Activated T-helper 1 cell treated with Interleukin-2 at 50 U/mL for 16 hours (primary cell): ENCODE data around the gene ALS2CL.

Experiments
- DNase-seq: peaks from one replicate; pipeline ENCODE4 v3.0.0-alpha.2; 2020; ENCODE audit warnings: low read depth

The ALS2CL gene

DNA sequence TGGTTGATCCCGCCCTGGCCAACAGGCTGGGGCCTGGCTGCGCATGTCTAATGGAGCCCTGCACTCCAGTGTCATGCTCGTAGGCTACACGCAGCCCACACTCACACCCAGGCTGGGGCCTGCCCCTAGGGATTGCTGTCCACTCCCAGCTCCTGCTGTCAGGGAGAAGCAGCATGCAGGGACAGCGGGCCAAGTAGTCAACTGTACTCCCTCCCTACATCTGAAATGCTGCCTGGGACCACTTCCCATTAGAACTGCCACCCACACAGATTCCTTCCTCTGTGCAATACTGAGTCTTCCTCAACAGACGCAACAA is 16.1 kb downstream of the ALS2CL start:
- DNase-seq = no peak

- no peak for DNase-seq
Measured at GRCh38 chr3:46676601-46677410, 16.7 kb downstream of the ALS2CL start.

DNA sequence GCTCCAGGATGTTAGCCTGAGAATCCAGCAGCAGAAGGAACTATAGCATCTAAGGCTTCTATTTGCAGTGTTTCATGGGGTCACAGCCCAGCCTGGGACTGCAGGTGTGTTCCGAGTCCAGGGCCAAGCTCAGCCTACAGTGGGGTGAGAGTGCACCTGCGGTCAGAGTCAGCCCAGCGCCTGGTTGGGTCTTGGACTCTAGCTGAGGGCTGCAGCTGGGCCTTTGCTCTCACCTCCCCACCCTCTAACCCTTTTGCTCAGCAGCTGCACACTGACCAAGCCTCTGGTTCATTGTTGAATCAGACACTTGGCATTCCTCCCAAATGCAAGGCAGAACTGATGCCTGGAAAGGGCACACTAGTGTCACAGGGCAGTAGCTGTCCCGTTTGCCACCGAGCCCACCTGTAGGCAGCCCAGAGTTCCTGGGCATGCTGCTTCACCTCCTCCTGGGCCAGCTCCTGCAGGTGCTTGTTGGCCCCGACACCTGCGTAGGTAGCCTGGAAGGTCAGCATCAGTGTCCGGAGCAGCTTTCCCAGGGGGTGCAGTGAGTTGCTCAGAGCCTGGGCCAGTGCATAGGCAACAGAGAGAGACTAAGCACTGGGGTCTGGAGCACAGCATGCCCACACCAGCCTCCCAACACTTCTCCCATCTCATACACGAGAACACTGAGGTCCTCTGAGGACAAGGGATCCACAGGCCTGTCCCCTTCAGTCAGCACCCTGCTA is 17.5 kb downstream of the ALS2CL start:
- no peak for DNase-seq

- DNase-seq = no peak
Measured at GRCh38 chr3:46675426-46675825, 18.1 kb downstream of the ALS2CL start.

- DNase-seq = no peak
Measured at GRCh38 chr3:46674031-46674845, 19.2 kb downstream of the ALS2CL start.

DNA sequence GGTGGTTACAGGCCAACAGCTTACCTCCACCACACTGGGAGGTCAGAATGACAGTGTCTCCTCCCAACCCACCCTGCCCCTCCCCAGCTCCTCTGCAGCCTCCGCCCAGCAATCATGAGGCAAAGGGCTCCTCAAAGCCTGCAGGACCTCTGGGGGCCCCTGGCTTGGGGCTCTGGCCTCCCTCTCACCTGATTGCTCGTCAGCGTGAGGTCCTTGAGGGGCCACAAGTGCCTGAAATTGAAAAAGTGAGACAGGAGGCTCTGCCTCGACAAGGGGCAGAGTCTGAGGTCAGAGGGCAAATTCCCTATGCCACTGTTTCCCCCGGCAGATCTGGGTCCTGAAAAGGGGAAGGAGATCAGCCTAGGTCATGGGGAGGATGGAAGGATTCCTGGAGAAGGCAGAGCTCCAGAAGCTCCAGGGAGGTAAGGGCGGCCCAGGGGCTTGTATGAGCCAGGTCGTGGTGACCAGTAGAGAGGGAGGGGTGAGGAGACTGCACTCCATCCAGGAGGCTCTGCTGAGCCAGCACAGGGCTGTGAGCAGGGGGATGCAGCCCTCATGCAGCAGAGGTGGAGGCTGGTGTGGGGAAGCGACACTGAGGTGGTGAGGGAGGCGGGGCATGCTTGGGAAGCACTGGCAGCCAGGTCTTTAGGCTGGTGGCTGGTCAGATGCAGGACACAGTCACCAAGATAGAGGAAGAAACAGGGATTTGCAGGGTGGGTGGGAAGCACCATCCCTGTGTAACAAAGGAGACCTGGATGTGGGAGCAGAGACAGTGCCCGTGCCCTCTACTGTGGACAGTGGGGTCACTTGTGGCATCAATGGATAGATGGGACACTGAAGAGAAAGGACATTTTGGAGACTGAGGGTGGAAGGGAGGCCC is 20.1 kb downstream of the ALS2CL start:
- DNase-seq = no peak

GRCh38 chr3:46672349-46672695 is 21.2 kb downstream of the ALS2CL start:
- DNase-seq = no peak

DNA sequence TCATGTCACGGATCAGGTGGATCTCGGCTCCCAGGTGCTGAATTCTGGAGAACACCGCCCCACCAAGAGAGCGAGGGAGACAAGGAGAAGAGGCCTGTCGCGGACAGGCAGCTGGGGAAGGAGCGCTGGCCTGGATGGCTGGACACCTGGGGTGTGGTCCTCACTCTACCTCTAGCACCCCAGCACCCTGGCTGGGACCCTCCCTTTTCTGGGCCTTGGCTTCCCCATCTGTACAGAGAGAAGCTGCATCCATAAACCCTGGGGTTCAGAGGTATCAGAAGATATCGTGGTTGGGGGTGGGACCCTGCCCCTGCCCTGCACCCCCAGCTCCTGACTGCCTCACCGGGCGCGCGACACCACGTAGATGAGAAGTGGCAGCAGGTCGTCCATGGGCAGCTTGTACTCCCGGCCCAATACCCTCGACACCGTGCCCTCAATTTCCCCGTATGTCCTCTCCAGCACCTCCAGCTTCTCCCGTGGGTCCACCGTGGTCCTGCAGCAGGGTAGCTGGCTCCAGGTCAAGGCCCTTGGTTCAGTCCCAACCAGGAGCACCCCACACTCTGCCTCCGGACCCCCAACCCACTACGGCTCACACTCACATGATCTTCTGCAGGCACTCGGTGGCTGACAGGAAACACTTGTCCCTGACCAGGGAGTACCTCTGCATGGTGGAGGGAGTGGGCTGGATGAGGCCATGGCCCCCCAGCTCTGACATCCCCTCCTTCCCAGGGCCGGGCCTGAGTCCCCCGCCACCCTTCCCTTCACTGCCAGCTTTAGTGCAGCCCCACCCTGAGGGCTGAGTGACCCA is 21.7 kb downstream of the ALS2CL start:
- DNase-seq = no peak

DNA sequence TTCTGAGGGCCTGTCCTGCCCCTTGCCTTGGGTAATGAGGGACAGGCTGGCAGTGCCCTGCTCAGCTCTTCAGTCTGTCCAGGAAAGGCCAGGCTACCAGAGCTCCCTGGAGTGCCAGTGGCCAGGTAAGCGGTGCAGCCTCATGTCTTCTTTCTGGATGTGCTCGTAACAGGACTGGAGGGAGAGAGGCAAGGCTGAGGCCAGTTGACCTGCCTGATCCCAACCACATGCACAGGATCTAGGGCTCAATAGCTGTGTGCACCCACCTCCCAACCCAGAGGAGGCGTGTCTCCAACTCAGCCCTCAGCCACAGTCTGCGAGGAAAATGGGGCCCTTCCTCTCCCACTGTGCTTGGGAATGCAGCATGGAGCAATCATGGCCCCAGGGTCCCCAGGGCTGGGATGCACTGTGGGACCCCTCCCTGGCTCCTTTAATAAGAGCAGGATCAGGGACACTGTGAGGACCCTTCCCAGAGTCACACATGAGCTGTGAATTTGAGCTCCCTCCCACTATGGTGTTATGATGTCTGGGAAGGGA is 22.5 kb downstream of the ALS2CL start:
- DNase-seq = no peak

GRCh38 chr3:46670000-46670890 is 23.2 kb downstream of the ALS2CL start:
- DNase-seq = no peak

DNA sequence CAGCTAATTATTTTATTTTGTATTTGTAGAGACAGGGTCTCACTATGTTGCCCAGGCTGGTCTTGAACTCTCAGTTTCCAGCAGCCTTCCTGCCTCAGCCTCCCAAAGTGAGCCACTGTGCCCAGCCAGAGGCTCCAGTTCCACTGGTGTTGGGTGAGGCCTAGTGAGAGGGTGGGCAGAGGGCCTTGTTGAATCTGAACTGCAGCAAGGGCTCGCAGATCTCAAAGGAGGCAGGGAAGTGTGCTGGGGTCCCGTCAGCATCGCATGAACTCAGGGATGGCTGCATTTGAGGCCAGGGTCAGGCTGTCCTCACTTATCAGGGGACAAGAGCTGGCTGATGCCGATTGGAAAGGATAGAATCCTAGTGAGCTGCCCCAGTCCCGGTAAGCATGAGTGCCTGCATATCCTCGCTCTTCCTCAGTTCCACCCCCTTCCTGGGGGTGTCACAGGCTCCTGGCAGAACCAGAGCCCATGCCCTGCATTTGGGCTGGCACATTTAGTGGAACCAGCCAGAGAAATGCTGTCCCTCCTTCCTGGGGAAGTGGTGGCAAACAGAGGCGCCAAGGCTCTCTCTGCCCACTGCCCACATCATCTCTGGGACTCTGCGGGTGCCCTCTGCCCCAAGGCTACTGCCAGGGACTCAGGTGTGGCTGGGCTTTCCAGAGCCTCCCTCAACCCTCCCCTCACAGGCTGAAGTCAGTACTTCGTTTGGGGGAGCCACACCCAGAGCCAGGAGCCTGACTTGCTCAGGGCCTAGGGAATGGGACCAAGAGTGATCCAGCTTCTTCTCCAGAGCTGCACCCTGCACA is 24.1 kb downstream of the ALS2CL start:
- DNase-seq = no peak

- DNase-seq = no peak
Measured at GRCh38 chr3:46668591-46668990, 24.9 kb downstream of the ALS2CL start.

GRCh38 chr3:46668116-46668515 is 25.4 kb downstream of the ALS2CL start:
- DNase-seq = no peak

GRCh38 chr3:46667657-46668056 is 25.8 kb downstream of the ALS2CL start:
- DNase-seq = no peak

DNA sequence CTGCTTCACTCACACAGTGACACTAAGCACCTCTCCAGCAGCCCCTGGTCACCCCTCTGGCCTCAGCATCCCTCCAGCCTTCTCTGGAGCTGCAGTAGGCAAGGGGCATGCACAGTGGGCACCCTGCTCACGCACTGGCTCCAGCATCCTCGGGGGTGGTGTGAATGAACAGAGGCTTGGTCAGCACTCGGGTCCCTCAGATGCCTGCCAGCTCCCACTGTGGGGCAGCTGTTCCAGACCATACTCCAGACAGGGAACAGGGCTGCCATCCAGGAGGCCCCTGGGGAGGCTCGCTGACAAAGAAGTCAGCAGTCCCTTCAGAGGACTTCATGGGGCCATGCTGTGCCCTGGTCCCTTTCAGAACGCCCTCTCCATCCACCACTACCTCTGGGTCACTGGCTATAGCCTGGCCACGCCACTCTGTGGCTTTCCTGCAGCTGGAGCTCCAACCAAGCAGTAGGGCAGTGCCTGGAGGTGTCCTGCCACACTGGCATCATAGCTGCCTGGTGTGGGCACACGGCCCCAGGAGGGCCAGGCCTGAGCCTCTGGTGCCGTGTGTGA is 26.3 kb downstream of the ALS2CL start:
- no peak for DNase-seq

GRCh38 chr3:46666453-46666845 is 27.0 kb downstream of the ALS2CL start:
- DNase-seq = no peak

DNA sequence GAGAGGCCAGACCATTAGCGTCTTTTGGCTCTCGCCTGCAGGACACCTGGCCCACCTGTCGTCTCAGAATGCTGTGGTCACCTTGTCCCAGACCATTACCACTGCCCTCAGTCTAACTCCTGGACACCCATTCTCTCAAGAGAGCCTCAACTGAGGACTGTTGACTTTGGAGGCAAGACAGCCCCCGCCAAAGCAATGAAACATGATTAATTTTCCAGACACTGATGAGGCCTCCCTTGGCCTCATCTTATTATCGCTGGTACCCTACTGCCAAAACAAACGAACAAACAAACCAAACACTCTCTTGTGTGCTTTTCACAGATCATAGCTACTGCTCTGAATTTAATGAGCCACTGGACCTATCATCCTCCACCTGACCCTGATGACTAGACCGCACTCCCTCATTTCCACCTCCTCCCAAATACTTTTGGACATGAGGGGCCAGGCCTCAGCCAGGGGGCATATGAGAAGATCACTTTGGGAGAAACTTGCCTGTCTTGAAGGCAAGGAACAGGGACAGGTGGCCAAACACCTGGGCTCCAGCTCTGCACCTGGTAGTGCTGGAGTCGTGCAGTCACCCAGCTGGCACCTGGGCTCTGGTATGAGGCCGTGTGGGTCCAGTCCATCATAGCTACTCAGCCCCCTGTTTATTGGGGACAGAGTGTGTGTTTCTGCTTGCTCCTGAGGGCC is 27.6 kb downstream of the ALS2CL start:
- no peak for DNase-seq
